Measurements from ENCODE around the gene ZCCHC8. TPM values are rescaled to one million over a fixed set of nuclear protein-coding genes. Genes with fewer than 3 reads are reported as not detected.
"Not testable (repeated sequence)": the region's sequence is repeated elsewhere in the genome, so short reads cannot be mapped to it uniquely, and the experiment has no call there.

ZCCHC8 gene
- total RNA-seq, 3 donors from 2014 or later: 16.8 to 42.0 (median 30.8) TPM

- H3K4me1 ChIP-seq: no peaks in the 10 kb centered on the region
- peaks cover 9% of the 10 kb centered on the region for H3K36me3 ChIP-seq
- intact Hi-C loops (cut with DNase I; ENCODE audit: low total_unique reads): loop anchor here (2.0 to 5.0 kb wide), 2 partner anchors 72 to 638 kb away; no protein-coding TSS in a partner anchor
- no peak overlapping the region for H3K27ac ChIP-seq
- H3K9me3 ChIP-seq: no peaks in the 10 kb centered on the region
- H3K27me3 ChIP-seq: no peaks in the 10 kb centered on the region
- DNase-seq (ENCODE audit: low spot score in 2 of 2): no peak
- no peak overlapping the region for H3K4me3 ChIP-seq
- TF ChIP-seq POLR2A (IDR thresholded peaks at IDR 0.05) (no peak), POLR2AphosphoS5 (IDR thresholded peaks at IDR 0.05) (no peak), CTCF (IDR thresholded peaks at IDR 0.05) (no peak)
Observed at GRCh38 chr12:122515275-122515674, 14.5 kb upstream of the ZCCHC8 start.

- Histone ChIP-seq H3K9me3 (no peaks in the 10 kb centered on the region), H3K27me3 (no peaks in the 10 kb centered on the region), H3K4me3 (no peak overlapping the region), H3K4me1 (no peaks in the 10 kb centered on the region), H3K27ac (no peak overlapping the region), H3K36me3 (peaks cover 18% of the 10 kb centered on the region)
- no peak for DNase-seq (ENCODE audit: low spot score in 2 of 2)
- intact Hi-C loops (cut with DNase I; ENCODE audit: low total_unique reads): loop anchor here (2.0 kb wide), 1 partner anchor 71 kb away; no protein-coding TSS in a partner anchor
- TF ChIP-seq POLR2A (IDR thresholded peaks at IDR 0.05): no peak
- no peak for TF ChIP-seq CTCF (IDR thresholded peaks at IDR 0.05)
- TF ChIP-seq POLR2AphosphoS5 (IDR thresholded peaks at IDR 0.05): no peak
Observed at GRCh38 chr12:122513660-122514059, 12.9 kb upstream of the ZCCHC8 start.

- H3K4me1 ChIP-seq; DNase-seq (ENCODE audit: low spot score in 2 of 2); intact Hi-C loops (cut with DNase I; ENCODE audit: low total_unique reads); H3K27me3 ChIP-seq; H3K27ac ChIP-seq; H3K9me3 ChIP-seq; H3K4me3 ChIP-seq: not testable (repeated sequence)
- peaks cover 22% of the 10 kb centered on the region for H3K36me3 ChIP-seq
Observed at GRCh38 chr12:122513028-122513427, 12.3 kb upstream of the ZCCHC8 start.

GRCh38 chr12:122508163-122508562, 7.4 kb upstream of the ZCCHC8 start:
- intact Hi-C loops (cut with DNase I; ENCODE audit: low total_unique reads): no loop called here
- DNase-seq (ENCODE audit: low spot score in 2 of 2): no peak
- H3K36me3 ChIP-seq: peaks cover 20% of the 10 kb centered on the region
- H3K4me3 ChIP-seq: no peak overlapping the region
- TF ChIP-seq POLR2A (IDR thresholded peaks at IDR 0.05): no peak
- no peak for TF ChIP-seq CTCF (IDR thresholded peaks at IDR 0.05)
- no peak for TF ChIP-seq POLR2AphosphoS5 (IDR thresholded peaks at IDR 0.05)
- H3K9me3 ChIP-seq: no peaks in the 10 kb centered on the region
- H3K27me3 ChIP-seq: no peaks in the 10 kb centered on the region
- no peaks in the 10 kb centered on the region for H3K4me1 ChIP-seq
- no peak overlapping the region for H3K27ac ChIP-seq

GRCh38 chr12:122506393-122506938, 5.7 kb upstream of the ZCCHC8 start:
- no peak for TF ChIP-seq POLR2A (IDR thresholded peaks at IDR 0.05)
- no peak for TF ChIP-seq CTCF (IDR thresholded peaks at IDR 0.05)
- TF ChIP-seq POLR2AphosphoS5 (IDR thresholded peaks at IDR 0.05): no peak
- peaks cover 20% of the 10 kb centered on the region for H3K36me3 ChIP-seq
- DNase-seq (ENCODE audit: low spot score in 2 of 2): no peak

More at GRCh38 chr12:122506393-122506938, 5.7 kb upstream of the ZCCHC8 start:
- H3K4me1 ChIP-seq: peaks cover 0 to under 1% of the 10 kb centered on the region in 2 donors
- H3K27ac ChIP-seq: no peak overlapping the region
- H3K27me3 ChIP-seq: no peaks in the 10 kb centered on the region
- H3K9me3 ChIP-seq: no peaks in the 10 kb centered on the region
- no peak overlapping the region for H3K4me3 ChIP-seq
- intact Hi-C loops (cut with DNase I; ENCODE audit: low total_unique reads): no loop called here
